Nephron progenitor cell (in vitro differentiated cells): ENCODE measurements around the gene NPRL2.

Experiments used
- DNase-seq: peaks from one replicate; pipeline ENCODE4 v3.0.0; 2021
- H3K27ac Mint-ChIP-seq: 2 replicates; pipeline ENCODE4 v1.8.0; 2021; ENCODE audit warnings: mild to moderate bottlenecking, moderate library complexity, mixed read lengths
- H3K27me3 Mint-ChIP-seq: 2 replicates; pipeline ENCODE4 v1.8.0; 2021; ENCODE audit warnings: mild to moderate bottlenecking, low read depth, mixed read lengths; ENCODE audit not compliant: poor library complexity
- H3K36me3 Mint-ChIP-seq: 2 replicates; pipeline ENCODE4 v1.8.0; 2021; ENCODE audit warnings: low read depth, mixed read lengths
- H3K4me1 Mint-ChIP-seq: 2 replicates; pipeline ENCODE4 v1.8.0; 2021; ENCODE audit warnings: mixed read lengths
- H3K4me3 Mint-ChIP-seq: 2 replicates; pipeline ENCODE4 v1.8.0; 2021; ENCODE audit warnings: mild to moderate bottlenecking, moderate library complexity, mixed read lengths
- H3K9me3 Mint-ChIP-seq: 2 replicates; pipeline ENCODE4 v1.8.0; 2021; ENCODE audit warnings: mild to moderate bottlenecking, moderate library complexity, mixed read lengths
- TF ChIP-seq, protein P1 (sequence below): fragments of 200-600 bp; sonication (generic); IDR thresholded peaks from 2 replicates; pipeline ENCODE4 v1.5.0; 2021; ENCODE audit warnings: antibody characterized with exemption

The NPRL2 gene

GRCh38 chr3:50370594-50370993, 20.0 kb upstream of the NPRL2 start:
- TF ChIP-seq, protein P1, sequence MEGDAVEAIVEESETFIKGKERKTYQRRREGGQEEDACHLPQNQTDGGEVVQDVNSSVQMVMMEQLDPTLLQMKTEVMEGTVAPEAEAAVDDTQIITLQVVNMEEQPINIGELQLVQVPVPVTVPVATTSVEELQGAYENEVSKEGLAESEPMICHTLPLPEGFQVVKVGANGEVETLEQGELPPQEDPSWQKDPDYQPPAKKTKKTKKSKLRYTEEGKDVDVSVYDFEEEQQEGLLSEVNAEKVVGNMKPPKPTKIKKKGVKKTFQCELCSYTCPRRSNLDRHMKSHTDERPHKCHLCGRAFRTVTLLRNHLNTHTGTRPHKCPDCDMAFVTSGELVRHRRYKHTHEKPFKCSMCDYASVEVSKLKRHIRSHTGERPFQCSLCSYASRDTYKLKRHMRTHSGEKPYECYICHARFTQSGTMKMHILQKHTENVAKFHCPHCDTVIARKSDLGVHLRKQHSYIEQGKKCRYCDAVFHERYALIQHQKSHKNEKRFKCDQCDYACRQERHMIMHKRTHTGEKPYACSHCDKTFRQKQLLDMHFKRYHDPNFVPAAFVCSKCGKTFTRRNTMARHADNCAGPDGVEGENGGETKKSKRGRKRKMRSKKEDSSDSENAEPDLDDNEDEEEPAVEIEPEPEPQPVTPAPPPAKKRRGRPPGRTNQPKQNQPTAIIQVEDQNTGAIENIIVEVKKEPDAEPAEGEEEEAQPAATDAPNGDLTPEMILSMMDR, result no peak
- Mint-ChIP-seq H3K27me3 (peaks cover 15% of the 10 kb centered on the region), H3K36me3 (no peaks in the 10 kb centered on the region), H3K9me3 (no peaks in the 10 kb centered on the region), H3K27ac (no peak overlapping the region), H3K4me1 (peaks cover 50% of the 10 kb centered on the region), H3K4me3 (no peak overlapping the region)
- no peak for DNase-seq

GRCh38 chr3:50369012-50369670, 18.6 kb upstream of the NPRL2 start:
- TF ChIP-seq, protein P1, result no peak
- Mint-ChIP-seq H3K4me1 (peaks cover 38% of the 10 kb centered on the region), H3K27ac (peak overlapping the region; percentile 57), H3K36me3 (no peaks in the 10 kb centered on the region), H3K9me3 (no peaks in the 10 kb centered on the region), H3K4me3 (no peak overlapping the region), H3K27me3 (peaks cover 20% of the 10 kb centered on the region)
- no peak for DNase-seq

- H3K27ac Mint-ChIP-seq, result no peak overlapping the region
- H3K4me3 Mint-ChIP-seq, result peak overlapping the region; percentile 80
- H3K27me3 Mint-ChIP-seq, result peaks cover 29% of the 10 kb centered on the region
- H3K9me3 Mint-ChIP-seq, result no peaks in the 10 kb centered on the region
- TF ChIP-seq, protein P1, result no peak
- no peak for DNase-seq
- no peaks in the 10 kb centered on the region for H3K36me3 Mint-ChIP-seq
- peaks cover 15% of the 10 kb centered on the region for H3K4me1 Mint-ChIP-seq
Measured at GRCh38 chr3:50365842-50366220, 15.3 kb upstream of the NPRL2 start.

GRCh38 chr3:50365080-50365841, 14.7 kb upstream of the NPRL2 start:
- Mint-ChIP-seq H3K36me3 (no peaks in the 10 kb centered on the region), H3K9me3 (no peaks in the 10 kb centered on the region), H3K27me3 (peaks cover 27% of the 10 kb centered on the region), H3K4me3 (peak overlapping the region; percentile 80), H3K4me1 (peaks cover 11% of the 10 kb centered on the region), H3K27ac (no peak overlapping the region)
- peak; percentile 92 for DNase-seq
- TF ChIP-seq, protein P1, result no peak

- Mint-ChIP-seq H3K36me3 (no peaks in the 10 kb centered on the region), H3K27me3 (peaks cover 27% of the 10 kb centered on the region), H3K4me1 (peaks cover 18% of the 10 kb centered on the region), H3K9me3 (no peaks in the 10 kb centered on the region), H3K27ac (no peak overlapping the region), H3K4me3 (peak overlapping the region; percentile 80)
- DNase-seq, result no peak
- TF ChIP-seq, protein P1, result no peak
Measured at GRCh38 chr3:50364573-50365079, 14.1 kb upstream of the NPRL2 start.
